BLaER1 treated with 17β-estradiol and CSF1 and Interleukin-3, amounts not matched to agents 10 nM and 100 nM (cell line): ENCODE measurements around the gene KL.

Experiments
- H3K27ac ChIP-seq, 11 experiments: shearing (Covaris generic); formaldehyde crosslinking; 2 replicates each; pipeline ENCODE4 v1.8.1; 2022
- H3K27me3 ChIP-seq, 11 experiments: shearing (Covaris generic); formaldehyde crosslinking; 2 replicates each; pipeline ENCODE4 v1.8.1; 2022
- H3K36me3 ChIP-seq, 11 experiments: shearing (Covaris generic); formaldehyde crosslinking; 2 replicates each; pipeline ENCODE4 v1.8.1; 2022
- H3K4me1 ChIP-seq, 10 experiments: shearing (Covaris generic); formaldehyde crosslinking; 2 replicates each; pipeline ENCODE4 v1.8.1; 2022
- H3K4me2 ChIP-seq, 11 experiments: shearing (Covaris generic); formaldehyde crosslinking; 2 replicates each; pipeline ENCODE4 v1.8.1; 2022
- H3K4me3 ChIP-seq, 10 experiments: shearing (Covaris generic); formaldehyde crosslinking; 2 replicates each; pipeline ENCODE4 v1.8.1; 2022
- H3K9ac ChIP-seq, 11 experiments: shearing (Covaris generic); formaldehyde crosslinking; 2 replicates each; pipeline ENCODE4 v1.8.1; 2022
- H3K9me3 ChIP-seq, 11 experiments: shearing (Covaris generic); formaldehyde crosslinking; replicated peaks in 1 of 11; 2 replicates each; pipeline ENCODE4 v1.8.1; 2022
- H4K20me1 ChIP-seq, 11 experiments: shearing (Covaris generic); formaldehyde crosslinking; 2 replicates each; pipeline ENCODE4 v1.8.1; 2022
- Cebpa-rat ChIP-seq, 11 experiments: shearing (Covaris generic); IDR thresholded peaks; 2 replicates each; pipeline ENCODE4 v1.8.1; 2022

The KL gene

DNA sequence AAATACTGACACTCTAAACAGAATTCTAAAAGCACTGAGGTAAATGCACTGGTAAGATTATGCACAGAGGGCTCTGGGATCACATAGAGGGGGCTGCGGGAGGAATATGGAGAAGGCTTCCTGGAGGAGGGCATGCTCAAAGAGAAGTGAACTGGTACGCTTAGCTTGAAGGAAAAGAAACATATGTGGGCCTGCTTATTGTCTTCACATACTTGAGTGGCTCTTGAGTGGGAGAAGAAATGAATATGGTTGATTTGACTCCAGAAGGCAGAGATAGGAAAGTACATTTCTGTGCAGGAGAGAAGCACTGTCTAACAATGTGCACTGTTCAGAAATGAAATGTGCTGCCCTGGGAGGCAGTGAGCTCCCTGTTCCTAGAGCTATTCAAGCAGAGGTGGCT is 91.1 kb downstream of the KL start:
- H3K4me3 ChIP-seq: no peak overlapping the region
- peaks cover 11 to 89% (median 16%) of the 10 kb centered on the region in 10 experiments; a peak in 19 of 20 replicates for H3K4me1 ChIP-seq
- no peaks in the 10 kb centered on the region for H3K9me3 ChIP-seq
- TF ChIP-seq Cebpa-rat (IDR thresholded peaks at IDR 0.05): no peak
- no peaks in the 10 kb centered on the region; a peak in 2 of 22 replicates for H3K36me3 ChIP-seq
- H3K27me3 ChIP-seq: peaks cover 0 to 6% (median 0%) of the 10 kb centered on the region in 11 experiments; a peak in 1 of 22 replicates
- peak overlapping the region in 2 of 11 experiments; percentile 76 to 90; a peak in 4 of 22 replicates for H3K4me2 ChIP-seq
- H4K20me1 ChIP-seq: no peaks in the 10 kb centered on the region
- peak overlapping the region in 1 of 11 experiments; percentile 23; a peak in 1 of 22 replicates for H3K9ac ChIP-seq
- no peak overlapping the region for H3K27ac ChIP-seq

DNA sequence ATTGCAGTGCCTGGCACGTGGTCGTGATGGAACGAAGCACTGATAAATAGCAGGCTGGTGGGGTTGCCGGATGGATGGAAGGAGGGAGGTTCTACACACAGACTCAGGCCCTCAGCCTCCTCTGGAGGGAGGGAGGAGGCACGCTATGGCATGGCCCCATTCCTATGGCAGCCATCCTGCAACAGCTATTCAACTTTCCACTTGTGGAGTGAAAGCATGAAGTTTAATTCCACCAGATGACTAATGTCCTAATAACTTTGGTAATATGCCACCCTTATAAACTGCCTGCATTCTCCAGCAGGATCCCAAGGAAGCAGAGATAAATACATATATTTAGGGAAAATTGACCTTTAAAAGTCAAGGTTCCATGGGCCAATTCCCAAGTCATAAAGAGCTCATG is 92.4 kb downstream of the KL start:
- H3K9me3 ChIP-seq: no peaks in the 10 kb centered on the region
- peak overlapping the region in 2 of 11 experiments; percentile 85 to 90; a peak in 3 of 22 replicates for H3K4me2 ChIP-seq
- no peaks in the 10 kb centered on the region; a peak in 2 of 22 replicates for H3K36me3 ChIP-seq
- H3K4me3 ChIP-seq: no peak overlapping the region
- H3K27me3 ChIP-seq: peaks cover 0 to 17% (median 0%) of the 10 kb centered on the region in 11 experiments; a peak in 3 of 22 replicates
- no peak overlapping the region for H3K9ac ChIP-seq
- no peak overlapping the region for H3K27ac ChIP-seq
- no peak for TF ChIP-seq Cebpa-rat (IDR thresholded peaks at IDR 0.05)
- no peaks in the 10 kb centered on the region for H4K20me1 ChIP-seq
- H3K4me1 ChIP-seq: peaks cover 11 to 83% (median 16%) of the 10 kb centered on the region in 10 experiments; a peak in 19 of 20 replicates

DNA sequence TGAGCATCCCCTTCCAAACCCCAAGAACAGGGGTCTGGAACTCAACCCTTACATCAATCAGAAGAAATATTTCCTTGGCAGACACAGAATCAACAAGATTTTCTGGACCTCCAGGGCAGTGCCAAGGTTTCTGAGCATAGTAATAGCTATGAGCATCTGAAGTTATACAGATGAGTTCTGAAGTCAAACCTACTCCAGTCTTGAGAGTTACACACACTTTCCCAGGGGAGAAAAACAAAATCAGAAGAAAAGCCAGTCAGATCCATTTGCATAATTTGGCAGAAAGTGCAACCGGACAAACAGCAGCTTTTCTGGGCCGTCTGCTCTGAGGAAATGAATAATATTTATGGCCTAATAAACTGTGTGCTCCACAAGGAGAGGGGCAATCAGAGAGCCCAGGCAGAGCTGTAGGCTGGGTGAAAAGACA is 93.1 kb downstream of the KL start:
- Histone ChIP-seq H3K27ac (no peak overlapping the region; a peak in 1 of 22 replicates), H3K4me3 (no peak overlapping the region), H4K20me1 (no peaks in the 10 kb centered on the region), H3K9ac (no peak overlapping the region), H3K9me3 (no peaks in the 10 kb centered on the region), H3K27me3 (peaks cover 0 to 17% (median 0%) of the 10 kb centered on the region in 11 experiments; a peak in 3 of 22 replicates), H3K4me2 (peak overlapping the region in 2 of 11 experiments; percentile 85 to 90; a peak in 4 of 22 replicates), H3K36me3 (peaks cover 0 to 4% (median 0%) of the 10 kb centered on the region in 11 experiments; a peak in 2 of 22 replicates), H3K4me1 (peaks cover 11 to 79% (median 16%) of the 10 kb centered on the region in 10 experiments; a peak in 19 of 20 replicates)
- TF ChIP-seq Cebpa-rat (IDR thresholded peaks at IDR 0.05): no peak

DNA sequence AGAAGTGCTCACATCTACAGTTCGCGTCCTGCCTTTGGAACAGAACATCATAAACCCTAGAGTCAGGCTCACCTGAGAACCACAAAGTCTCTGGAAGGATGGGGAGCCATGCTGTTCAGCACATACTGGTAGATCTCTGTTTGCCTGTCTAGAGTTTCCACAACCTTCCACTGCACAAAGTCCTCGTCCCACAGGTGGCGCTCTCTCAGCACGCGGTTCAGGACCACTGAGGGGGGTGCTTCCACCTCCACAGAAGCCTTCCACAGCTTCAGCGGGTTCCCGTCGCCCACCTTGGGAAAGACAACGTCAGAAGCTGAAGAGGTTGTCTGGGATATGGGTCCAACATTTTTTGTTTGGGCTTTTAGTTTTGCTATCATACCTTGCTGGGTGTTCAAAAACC is 93.6 kb downstream of the KL start:
- TF ChIP-seq Cebpa-rat (IDR thresholded peaks at IDR 0.05): no peak
- Histone ChIP-seq H3K4me3 (no peak overlapping the region), H3K9me3 (no peaks in the 10 kb centered on the region), H3K27ac (no peak overlapping the region; a peak in 1 of 22 replicates), H3K4me1 (peaks cover 11 to 77% (median 16%) of the 10 kb centered on the region in 10 experiments; a peak in 19 of 20 replicates), H3K9ac (no peak overlapping the region), H4K20me1 (no peaks in the 10 kb centered on the region), H3K36me3 (peaks cover 0 to 5% (median 0%) of the 10 kb centered on the region in 11 experiments; a peak in 2 of 22 replicates), H3K4me2 (peak overlapping the region in 2 of 11 experiments; percentile 85 to 90; a peak in 4 of 22 replicates), H3K27me3 (peaks cover 0 to 17% (median 0%) of the 10 kb centered on the region in 11 experiments; a peak in 3 of 22 replicates)

DNA sequence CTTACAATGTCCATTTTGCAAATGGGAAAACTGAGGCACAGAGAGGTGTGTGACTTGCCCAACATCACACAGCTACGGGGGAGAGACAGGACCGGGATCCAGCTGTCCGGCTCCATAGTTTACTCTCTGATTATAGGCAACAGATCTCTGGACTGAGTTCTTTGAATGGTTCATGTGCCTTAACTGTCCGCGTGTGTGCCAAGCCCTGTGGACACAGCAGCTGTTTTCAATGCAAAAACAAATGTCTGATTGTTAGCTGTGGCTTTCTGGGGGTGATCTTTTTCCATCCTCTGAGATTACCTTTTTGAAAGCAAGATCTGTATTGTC is 94.1 kb downstream of the KL start:
- no peak for TF ChIP-seq Cebpa-rat (IDR thresholded peaks at IDR 0.05)
- H3K4me3 ChIP-seq: no peak overlapping the region
- no peaks in the 10 kb centered on the region for H4K20me1 ChIP-seq
- peaks cover 0 to 5% (median 0%) of the 10 kb centered on the region in 11 experiments; a peak in 2 of 22 replicates for H3K36me3 ChIP-seq
- no peaks in the 10 kb centered on the region for H3K9me3 ChIP-seq
- peaks cover 0 to 17% (median 0%) of the 10 kb centered on the region in 11 experiments; a peak in 3 of 22 replicates for H3K27me3 ChIP-seq
- H3K27ac ChIP-seq: peak overlapping the region in 4 of 11 experiments; percentile 28 to 80 (median 62); a peak in 6 of 22 replicates
- H3K4me1 ChIP-seq: peaks cover 11 to 79% (median 13%) of the 10 kb centered on the region in 10 experiments; a peak in 19 of 20 replicates
- peak overlapping the region; percentile 22 to 90 (median 51); a peak in 21 of 22 replicates for H3K4me2 ChIP-seq
- peak overlapping the region in 2 of 11 experiments; percentile 35 to 47; a peak in 3 of 22 replicates for H3K9ac ChIP-seq

DNA sequence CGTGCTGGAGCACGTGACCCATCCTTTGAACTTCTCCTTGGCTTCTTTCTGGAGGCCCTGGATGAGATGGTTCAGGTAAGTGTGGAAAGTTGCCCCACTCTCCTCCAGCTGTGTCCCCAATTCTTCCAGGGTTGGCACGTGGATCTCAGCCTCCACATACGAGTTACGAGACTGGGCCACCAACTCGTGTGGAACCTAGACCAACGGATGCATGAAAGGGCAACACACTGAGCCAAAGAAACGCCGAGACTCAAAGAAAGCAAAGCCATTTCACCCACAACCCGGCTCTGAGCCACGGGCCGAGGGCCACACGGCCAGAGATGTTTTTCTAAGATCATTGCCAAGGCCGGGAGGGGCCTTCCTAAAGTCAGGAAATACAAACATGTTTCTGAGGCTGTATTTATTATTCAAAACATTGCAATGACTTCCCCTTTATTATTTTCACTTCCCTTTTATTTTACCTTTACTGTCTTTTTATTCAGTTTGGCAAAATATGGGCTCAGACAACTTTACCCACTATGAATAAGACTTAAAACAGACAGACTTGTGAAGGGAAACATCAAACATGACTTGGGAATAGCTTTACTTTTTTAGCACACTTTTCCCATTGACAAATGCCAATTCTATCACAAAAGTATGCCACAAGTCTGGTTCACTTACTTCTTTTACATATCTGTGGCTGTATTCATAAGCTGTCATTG is 94.6 kb downstream of the KL start:
- TF ChIP-seq Cebpa-rat (IDR thresholded peaks at IDR 0.05): no peak
- H3K9me3 ChIP-seq: no peaks in the 10 kb centered on the region
- H4K20me1 ChIP-seq: no peaks in the 10 kb centered on the region
- H3K27ac ChIP-seq: peak overlapping the region in 4 of 11 experiments; percentile 28 to 80 (median 62); a peak in 6 of 22 replicates
- H3K4me3 ChIP-seq: no peak overlapping the region
- peaks cover 0 to 5% (median 0%) of the 10 kb centered on the region in 11 experiments; a peak in 2 of 22 replicates for H3K36me3 ChIP-seq
- H3K27me3 ChIP-seq: peaks cover 0 to 17% (median 0%) of the 10 kb centered on the region in 11 experiments; a peak in 3 of 22 replicates
- H3K4me1 ChIP-seq: peaks cover 7 to 79% (median 8%) of the 10 kb centered on the region in 10 experiments; a peak in 19 of 20 replicates
- H3K9ac ChIP-seq: peak overlapping the region in 2 of 11 experiments; percentile 35 to 47; a peak in 3 of 22 replicates
- H3K4me2 ChIP-seq: peak overlapping the region; percentile 22 to 90 (median 51); a peak in 21 of 22 replicates

DNA sequence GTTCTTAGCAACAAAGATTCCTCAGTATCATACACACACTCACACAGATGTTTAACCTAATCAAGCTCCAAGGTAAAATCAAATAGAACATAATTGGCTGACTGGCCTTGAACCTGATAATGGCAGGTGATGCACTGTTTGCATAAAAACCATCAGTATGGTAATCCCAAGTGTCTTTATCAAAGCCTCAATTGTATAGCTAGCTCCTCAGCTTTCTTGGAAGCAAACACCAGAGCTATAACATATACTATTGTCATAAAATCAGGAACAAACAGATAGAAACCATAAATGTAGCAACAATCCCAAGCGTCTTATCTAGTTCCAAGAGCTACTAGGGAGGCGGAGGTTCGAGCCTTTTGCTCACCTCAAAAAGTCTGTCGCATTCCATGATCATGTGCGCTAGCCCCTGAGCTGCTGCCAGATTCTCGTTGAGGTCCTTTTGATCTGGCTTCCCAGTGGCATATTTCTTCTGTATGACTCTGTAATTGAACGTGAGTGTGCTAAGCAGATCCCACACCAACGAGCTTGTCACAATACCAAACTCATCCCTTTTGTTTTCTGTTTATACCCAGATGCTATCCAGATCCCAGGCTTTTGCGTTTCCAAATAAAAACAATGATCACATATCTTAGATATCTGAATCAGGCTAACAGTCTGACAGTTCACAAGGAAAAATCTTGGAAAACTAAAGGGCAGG is 95.3 kb downstream of the KL start:
- no peaks in the 10 kb centered on the region for H3K9me3 ChIP-seq
- peak overlapping the region in 3 of 11 experiments; percentile 55 to 80 (median 69); a peak in 3 of 22 replicates for H3K27ac ChIP-seq
- peak overlapping the region in 3 of 11 experiments; percentile 63 to 90 (median 85); a peak in 6 of 22 replicates for H3K4me2 ChIP-seq
- H3K27me3 ChIP-seq: peaks cover 0 to 17% (median 0%) of the 10 kb centered on the region in 11 experiments; a peak in 3 of 22 replicates
- no peak overlapping the region for H3K4me3 ChIP-seq
- H3K36me3 ChIP-seq: peaks cover 0 to 5% (median 0%) of the 10 kb centered on the region in 11 experiments; a peak in 2 of 22 replicates
- TF ChIP-seq Cebpa-rat (IDR thresholded peaks at IDR 0.05): no peak
- no peaks in the 10 kb centered on the region for H4K20me1 ChIP-seq
- H3K4me1 ChIP-seq: peaks cover 7 to 79% (median 8%) of the 10 kb centered on the region in 10 experiments; a peak in 19 of 20 replicates
- no peak overlapping the region for H3K9ac ChIP-seq

DNA sequence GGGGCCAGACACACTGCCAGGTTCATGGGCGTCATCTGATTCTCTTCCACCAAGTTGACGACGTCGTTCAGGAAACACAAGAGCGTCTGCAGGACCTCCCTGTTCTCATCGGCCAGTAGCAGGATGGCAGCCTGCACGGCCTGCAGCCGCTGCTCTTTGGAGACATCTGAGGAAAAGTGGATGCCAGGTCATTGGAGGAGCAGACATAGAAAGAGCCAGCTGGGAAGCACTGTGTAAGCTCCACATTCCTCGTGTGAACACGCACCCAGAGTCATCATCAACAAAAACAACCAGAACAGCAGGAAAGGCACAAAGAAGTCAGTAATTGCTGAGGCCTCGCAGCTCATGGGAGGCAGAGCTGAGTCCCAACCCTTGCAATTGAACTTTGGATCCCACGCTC is 96.5 kb downstream of the KL start:
- no peak overlapping the region for H3K27ac ChIP-seq
- no peak overlapping the region for H3K4me3 ChIP-seq
- peaks cover 0 to 17% (median 0%) of the 10 kb centered on the region in 11 experiments; a peak in 3 of 22 replicates for H3K27me3 ChIP-seq
- H3K9ac ChIP-seq: no peak overlapping the region
- no peaks in the 10 kb centered on the region for H3K9me3 ChIP-seq
- H3K4me1 ChIP-seq: peaks cover 7 to 71% (median 8%) of the 10 kb centered on the region in 10 experiments; a peak in 19 of 20 replicates
- H3K36me3 ChIP-seq: peaks cover 0 to 5% (median 0%) of the 10 kb centered on the region in 11 experiments; a peak in 2 of 22 replicates
- no peak overlapping the region for H3K4me2 ChIP-seq
- no peak for TF ChIP-seq Cebpa-rat (IDR thresholded peaks at IDR 0.05)
- H4K20me1 ChIP-seq: no peaks in the 10 kb centered on the region
